Measurements from ENCODE around the gene CHRM4.

GRCh38 chr11:46347637-46348311 is 43.8 kb downstream of the CHRM4 start:
- TF ChIP-seq CTCF (IDR thresholded peaks at IDR 0.05; ENCODE audit: insufficient read depth, low read length, poor library complexity, severe bottlenecking) (no peak), EZH2phosphoT487 (conservative IDR thresholded peaks at IDR 0.05; ENCODE audit: low read length) (no peak)

Measured in SU-DHL-6 (cell line).